H9 (cell line): ENCODE data around the gene PPP1R14C. TPM values are rescaled to one million over a fixed set of nuclear protein-coding genes. Genes with fewer than 3 reads are reported as not detected.

Experiments
- DNase-seq: peaks from one replicate; pipeline ENCODE4 v3.0.0-alpha.2; 2017
- H2AFZ ChIP-seq: one replicate; pipeline ENCODE4 v1.6.1; 2013; ENCODE audit warnings: mild to moderate bottlenecking, low read length, control low read depth, moderate library complexity
- H2AK5ac ChIP-seq: 2 replicates; pipeline ENCODE4 v1.6.1; 2013; ENCODE audit warnings: low read length, control low read depth, mixed read lengths; ENCODE audit not compliant: insufficient read length
- H2BK120ac ChIP-seq: one replicate; pipeline ENCODE4 v1.6.1; 2013; ENCODE audit warnings: low read depth, mild to moderate bottlenecking, low read length, control low read depth, inconsistent platforms; ENCODE audit not compliant: poor library complexity, severe bottlenecking
- H2BK12ac ChIP-seq: 2 replicates; pipeline ENCODE4 v1.6.1; 2013; ENCODE audit warnings: low read length, control low read depth, mixed read lengths, low read depth; ENCODE audit not compliant: insufficient read length
- H2BK15ac ChIP-seq: 2 replicates; pipeline ENCODE4 v1.6.1; 2013; ENCODE audit warnings: low read depth, low read length, control low read depth
- H2BK20ac ChIP-seq: one replicate; pipeline ENCODE4 v1.6.1; 2013; ENCODE audit warnings: low read depth, mild to moderate bottlenecking, low read length, control low read depth, inconsistent platforms; ENCODE audit not compliant: poor library complexity, severe bottlenecking
- H2BK5ac ChIP-seq: 2 replicates; pipeline ENCODE4 v1.6.1; 2013; ENCODE audit warnings: low read length, control low read depth, mixed read lengths; ENCODE audit not compliant: insufficient read length
- H3K14ac ChIP-seq: 2 replicates; pipeline ENCODE4 v1.6.1; 2013; ENCODE audit warnings: low read length, control low read depth; ENCODE audit not compliant: insufficient read depth
- H3K18ac ChIP-seq: 2 replicates; pipeline ENCODE4 v1.6.1; 2013; ENCODE audit warnings: low read depth, mild to moderate bottlenecking, mixed read lengths, low read length, control low read depth; ENCODE audit not compliant: insufficient read length
- H3K23ac ChIP-seq: 2 replicates; pipeline ENCODE4 v1.6.1; 2013; ENCODE audit warnings: low read length, control low read depth, mixed read lengths, low read depth; ENCODE audit not compliant: insufficient read length
- H3K23me2 ChIP-seq: 2 replicates; pipeline ENCODE4 v1.6.1; 2013; ENCODE audit warnings: low read depth, mild to moderate bottlenecking, mixed read lengths, low read length, control low read depth; ENCODE audit not compliant: insufficient read length, poor library complexity, severe bottlenecking
- H3K27ac ChIP-seq: 2 replicates; pipeline ENCODE4 v1.5.1; 2013; ENCODE audit warnings: low read length, control low read depth, mixed read lengths, low read depth; ENCODE audit not compliant: insufficient read length
- H3K27me3 ChIP-seq: 2 replicates; pipeline ENCODE4 v1.6.1; 2013; ENCODE audit warnings: low read length, control low read depth, inconsistent platforms; ENCODE audit not compliant: insufficient read depth
- H3K4ac ChIP-seq: 2 replicates; pipeline ENCODE4 v1.6.1; 2013; ENCODE audit warnings: low read depth, mild to moderate bottlenecking, control low read depth, inconsistent platforms, low read length, moderate library complexity
- H3K4me1 ChIP-seq: 2 replicates; pipeline ENCODE4 v1.6.1; 2013; ENCODE audit warnings: low read length, control low read depth, inconsistent platforms; ENCODE audit not compliant: insufficient read depth
- H3K4me2 ChIP-seq: 2 replicates; pipeline ENCODE4 v1.6.1; 2013; ENCODE audit warnings: low read length, control low read depth, mixed read lengths; ENCODE audit not compliant: insufficient read length, insufficient read depth
- H3K56ac ChIP-seq: 2 replicates; pipeline ENCODE4 v1.6.1; 2013; ENCODE audit warnings: low read depth, mild to moderate bottlenecking, mixed read lengths, low read length, control low read depth; ENCODE audit not compliant: insufficient read length
- H3K79me1 ChIP-seq: 2 replicates; pipeline ENCODE4 v1.6.1; 2013; ENCODE audit warnings: low read depth, mild to moderate bottlenecking, moderate library complexity, low read length, control low read depth, inconsistent platforms; ENCODE audit not compliant: insufficient read depth, poor library complexity, severe bottlenecking
- H3K79me2 ChIP-seq: 2 replicates; pipeline ENCODE4 v1.6.1; 2013; ENCODE audit warnings: low read length, control low read depth, inconsistent platforms; ENCODE audit not compliant: insufficient read depth
- H3K9ac ChIP-seq: 2 replicates; pipeline ENCODE4 v1.6.1; 2013; ENCODE audit warnings: low read length, control low read depth, mixed read lengths; ENCODE audit not compliant: insufficient read length; ENCODE audit errors: extremely low read depth
- H3K9me3 ChIP-seq: one replicate; pipeline ENCODE4 v1.6.1; 2013; ENCODE audit warnings: low read depth, low read length, inconsistent platforms; ENCODE audit not compliant: control insufficient read depth
- H3T11ph ChIP-seq: one replicate; pipeline ENCODE4 v1.6.1; 2013; ENCODE audit warnings: mild to moderate bottlenecking, low read length, control low read depth, inconsistent platforms
- H4K20me1 ChIP-seq: one replicate; pipeline ENCODE4 v1.6.1; 2013; ENCODE audit not compliant: control insufficient read depth, insufficient read length, insufficient read depth
- H4K5ac ChIP-seq: 2 replicates; pipeline ENCODE4 v1.6.1; 2013; ENCODE audit warnings: low read depth, mild to moderate bottlenecking, mixed read lengths, low read length, control low read depth; ENCODE audit not compliant: insufficient read length
- H4K8ac ChIP-seq: replicated peaks from 2 replicates; pipeline ENCODE4 v1.6.1; 2013; ENCODE audit warnings: low read length, control low read depth, mixed read lengths, low read depth; ENCODE audit not compliant: insufficient read length
- H4K91ac ChIP-seq: 2 replicates; pipeline ENCODE4 v1.6.1; 2013; ENCODE audit warnings: low read depth, mild to moderate bottlenecking, moderate library complexity, mixed read lengths, low read length, control low read depth; ENCODE audit not compliant: insufficient read length
- H3K27ac Mint-ChIP-seq, 3 experiments: 2 replicates in 2 of 3; 3 replicates in 1 of 3; pipeline ENCODE4 v1.8.0; 2020 to 2021; ENCODE audit warnings: mixed read lengths in 3 of 3, mild to moderate bottlenecking in 1 of 3, moderate library complexity in 1 of 3
- H3K27me3 Mint-ChIP-seq: 2 replicates; pipeline ENCODE4 v1.8.0; 2021; ENCODE audit warnings: low read depth, mild to moderate bottlenecking, moderate library complexity, mixed read lengths
- H3K36me3 Mint-ChIP-seq, 3 experiments: 2 replicates in 2 of 3; 3 replicates in 1 of 3; pipeline ENCODE4 v1.8.0; 2020 to 2021; ENCODE audit warnings: low read depth in 3 of 3, mixed read lengths in 3 of 3; ENCODE audit not compliant: insufficient read depth in 1 of 3
- H3K4me1 Mint-ChIP-seq, 2 experiments: 2 replicates each; pipeline ENCODE4 v1.8.0; 2020; ENCODE audit warnings: mixed read lengths in 2 of 2
- H3K4me3 Mint-ChIP-seq, 2 experiments: 2 replicates in 1 of 2; 3 replicates in 1 of 2; pipeline ENCODE4 v1.8.0; 2020 to 2021; ENCODE audit warnings: mild to moderate bottlenecking in 2 of 2, mixed read lengths in 2 of 2, moderate library complexity in 1 of 2
- H3K9me3 Mint-ChIP-seq, 2 experiments: 2 replicates in 1 of 2; 3 replicates in 1 of 2; pipeline ENCODE4 v1.8.0; 2020; ENCODE audit warnings: mild to moderate bottlenecking in 2 of 2, mixed read lengths in 2 of 2, moderate library complexity in 1 of 2
- WGBS: extraction: QIAGEN DNeasy Blood & Tissue Kit; methylation state at CpG from one replicate; pipeline ENCODE4 v1.1.7; 2013; ENCODE audit warnings: missing lambda C conversion rate, low lambda C conversion rate, mixed read lengths; ENCODE audit not compliant: insufficient read length; ENCODE audit errors: extremely low coverage; 5-methylcytosine and 5-hydroxymethylcytosine counted together
- total RNA-seq: library from RNA; stranded (reverse); gene quantifications from 2 replicates; pipeline ENCODE4 v1.2.1, GENCODE V29; 2021
- TF ChIP-seq, protein P1 (sequence below): fragments of 200-600 bp; sonication (generic); conservative IDR thresholded peaks from 3 replicates; pipeline ENCODE4 v1.8.0; 2021; ENCODE audit warnings: antibody characterized with exemption, mild to moderate bottlenecking

Gene PPP1R14C
- total RNA-seq, 1 experiment from 2014 or later = 0.37 TPM

DNA sequence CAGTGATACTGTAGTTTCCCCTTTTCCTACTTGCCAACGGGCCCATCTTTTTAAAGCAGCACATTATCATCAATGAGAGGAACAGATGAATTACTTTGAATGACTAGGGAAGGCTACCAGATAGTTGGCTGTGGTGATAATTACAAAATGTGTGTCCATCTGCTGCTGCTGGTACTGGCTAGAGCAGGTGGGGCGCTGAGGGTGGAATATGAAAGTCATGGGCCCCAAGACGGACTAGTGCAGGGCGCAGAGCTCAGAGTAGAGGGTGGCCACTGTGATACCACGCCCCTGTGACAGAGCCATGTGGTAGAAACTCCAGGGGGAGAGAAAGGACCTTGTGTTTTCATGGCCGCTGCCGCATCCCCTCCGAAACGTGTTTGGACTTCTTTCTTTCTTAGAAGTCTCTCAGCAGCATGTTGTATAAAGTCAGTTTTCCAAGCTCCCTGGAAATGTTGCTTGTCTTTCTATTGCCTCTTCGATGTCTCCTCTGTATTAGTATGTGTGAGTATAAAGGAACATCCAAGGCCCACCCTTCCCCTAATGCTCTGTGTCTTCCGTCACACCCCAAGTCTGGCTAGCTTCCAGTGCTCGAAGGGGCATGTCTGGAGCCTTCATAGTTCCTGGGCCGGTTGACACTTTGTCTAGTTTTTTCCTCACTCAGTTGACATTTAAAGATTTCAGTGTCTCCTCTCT is 88.1 kb downstream of the PPP1R14C start:
- no peak overlapping the region for H2BK120ac ChIP-seq
- no peak overlapping the region for H3K9ac ChIP-seq
- no peak overlapping the region for H3K14ac ChIP-seq
- Mint-ChIP-seq H3K27me3 (peaks cover 67% of the 10 kb centered on the region), H3K27ac (no peak overlapping the region; a peak in 1 of 7 replicates), H3K36me3 (no peaks in the 10 kb centered on the region), H3K4me1 (peaks cover 24 to 26% of the 10 kb centered on the region in 2 experiments), H3K9me3 (peaks cover 0 to 3% of the 10 kb centered on the region in 2 experiments; a peak in 1 of 5 replicates), H3K4me3 (no peak overlapping the region)
- no peak overlapping the region for H3K23ac ChIP-seq
- H3K4me2 ChIP-seq = no peak overlapping the region
- no peaks in the 10 kb centered on the region for H4K20me1 ChIP-seq
- H2AK5ac ChIP-seq = no peak overlapping the region
- H2BK20ac ChIP-seq = no peak overlapping the region
- H4K8ac ChIP-seq = no peak overlapping the region
- no peak overlapping the region for H2BK5ac ChIP-seq
- H3K27ac ChIP-seq = no peak overlapping the region
- H3K27me3 ChIP-seq = peaks cover 6% of the 10 kb centered on the region; the same call in 1 of the 2 replicates
- H3K56ac ChIP-seq = no peak overlapping the region
- H3T11ph ChIP-seq = no peak overlapping the region
- no CpG with 5 or more reads among the region's 13 CpGs for WGBS
- H3K79me1 ChIP-seq = no peaks in the 10 kb centered on the region
- no peak for DNase-seq
- no peaks in the 10 kb centered on the region for H3K79me2 ChIP-seq
- H2AFZ ChIP-seq = no peak overlapping the region
- H3K4ac ChIP-seq = no peak overlapping the region
- no peak overlapping the region for H2BK15ac ChIP-seq
- no peak overlapping the region for H2BK12ac ChIP-seq
- no peaks in the 10 kb centered on the region for H3K23me2 ChIP-seq
- TF ChIP-seq, protein P1, sequence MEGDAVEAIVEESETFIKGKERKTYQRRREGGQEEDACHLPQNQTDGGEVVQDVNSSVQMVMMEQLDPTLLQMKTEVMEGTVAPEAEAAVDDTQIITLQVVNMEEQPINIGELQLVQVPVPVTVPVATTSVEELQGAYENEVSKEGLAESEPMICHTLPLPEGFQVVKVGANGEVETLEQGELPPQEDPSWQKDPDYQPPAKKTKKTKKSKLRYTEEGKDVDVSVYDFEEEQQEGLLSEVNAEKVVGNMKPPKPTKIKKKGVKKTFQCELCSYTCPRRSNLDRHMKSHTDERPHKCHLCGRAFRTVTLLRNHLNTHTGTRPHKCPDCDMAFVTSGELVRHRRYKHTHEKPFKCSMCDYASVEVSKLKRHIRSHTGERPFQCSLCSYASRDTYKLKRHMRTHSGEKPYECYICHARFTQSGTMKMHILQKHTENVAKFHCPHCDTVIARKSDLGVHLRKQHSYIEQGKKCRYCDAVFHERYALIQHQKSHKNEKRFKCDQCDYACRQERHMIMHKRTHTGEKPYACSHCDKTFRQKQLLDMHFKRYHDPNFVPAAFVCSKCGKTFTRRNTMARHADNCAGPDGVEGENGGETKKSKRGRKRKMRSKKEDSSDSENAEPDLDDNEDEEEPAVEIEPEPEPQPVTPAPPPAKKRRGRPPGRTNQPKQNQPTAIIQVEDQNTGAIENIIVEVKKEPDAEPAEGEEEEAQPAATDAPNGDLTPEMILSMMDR = no peak
- no peak overlapping the region for H3K18ac ChIP-seq
- H4K5ac ChIP-seq = no peak overlapping the region
- H4K91ac ChIP-seq = no peak overlapping the region
- peaks cover 10% of the 10 kb centered on the region for H3K4me1 ChIP-seq
- no peaks in the 10 kb centered on the region for H3K9me3 ChIP-seq
